C4-2B (cell line): ENCODE measurements around the gene KMT2E.

Experiments
- H3K27ac ChIP-seq: fragments of 450-650 bp; 2 replicates; pipeline ENCODE4 v1.5.1; 2017
- CTCF ChIP-seq: fragments of 450-650 bp; conservative IDR thresholded peaks from 2 replicates; pipeline ENCODE4 v1.5.1; 2017; ENCODE audit warnings: mild to moderate bottlenecking
- ZFX ChIP-seq: fragments of 450-650 bp; IDR thresholded peaks from 2 replicates; pipeline ENCODE4 v1.6.1; 2017

KMT2E gene

GRCh38 chr7:105012503-105013220 lies 1.3 kb upstream of the KMT2E start:
- H3K27ac ChIP-seq, result peak overlapping the region; percentile 95
- TF ChIP-seq CTCF (no peak), ZFX (peak; percentile 13)

GRCh38 chr7:105013221-105013815 lies 687 bp upstream of the KMT2E start:
- TF ChIP-seq ZFX, result no peak
- TF ChIP-seq CTCF, result peak; percentile 65
- H3K27ac ChIP-seq, result peak overlapping the region; percentile 95

- no peak for TF ChIP-seq CTCF
- peak; percentile 66 for TF ChIP-seq ZFX
- peak overlapping the region; percentile 95 for H3K27ac ChIP-seq
Observed at GRCh38 chr7:105014693-105015389, 836 bp downstream of the KMT2E start.

DNA sequence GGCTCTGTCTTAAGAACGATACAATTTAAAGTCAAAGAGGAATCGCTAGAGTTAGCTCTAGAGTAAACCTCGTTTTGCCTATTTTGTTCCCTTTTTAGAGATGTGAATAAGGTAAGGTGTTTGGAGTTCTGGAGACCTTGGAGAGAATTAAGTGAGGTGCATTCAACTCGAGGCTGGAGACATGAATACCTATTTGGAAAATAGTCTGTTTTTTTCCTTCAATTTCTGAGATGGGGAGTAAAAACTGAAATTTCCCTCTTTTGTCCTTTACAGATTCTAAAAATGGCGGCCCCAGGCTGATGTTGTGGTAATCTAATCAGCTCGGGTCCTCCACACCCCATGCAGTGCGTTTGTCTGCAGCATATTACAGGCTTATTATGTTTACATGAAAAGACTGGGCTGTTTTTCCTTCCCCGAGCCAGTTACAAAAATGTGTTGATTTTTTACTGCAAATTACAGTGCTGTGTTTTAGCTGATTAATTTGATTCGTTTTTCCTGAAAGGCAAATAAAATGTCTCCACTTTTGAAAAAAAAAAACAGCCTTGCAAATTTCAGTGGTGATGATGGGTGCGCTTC lies 1.5 kb downstream of the KMT2E start:
- H3K27ac ChIP-seq, result peak overlapping the region; percentile 95
- TF ChIP-seq CTCF (no peak), ZFX (no peak)

DNA sequence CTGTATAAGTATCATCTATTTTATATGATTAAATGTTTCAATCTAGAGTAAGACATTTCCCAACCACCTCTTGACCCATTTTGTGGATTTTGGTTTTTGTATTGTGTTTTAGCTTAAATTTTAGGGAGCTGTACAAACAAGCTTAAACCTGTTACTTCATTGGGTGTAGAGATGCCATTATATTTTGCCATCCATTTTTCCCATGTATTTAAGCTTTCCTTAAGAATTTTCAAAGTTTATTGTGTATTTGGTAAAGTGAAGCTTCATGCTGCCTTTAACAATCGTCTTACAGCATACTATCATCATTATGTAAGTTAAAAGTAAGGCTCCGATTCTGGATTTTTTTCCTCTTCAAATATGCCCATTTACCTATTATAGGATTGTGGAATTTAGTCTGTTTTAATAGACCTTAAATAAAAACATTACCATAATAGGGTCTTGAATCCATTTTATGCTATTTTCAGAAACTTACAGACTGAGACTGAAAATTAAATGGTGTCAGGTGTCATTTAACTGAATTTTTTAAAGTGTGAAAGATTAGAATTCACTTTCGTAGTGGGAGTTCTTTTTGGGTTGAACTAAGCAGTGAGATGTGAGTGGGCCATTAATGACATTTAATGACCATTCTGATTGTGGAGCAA lies 2.2 kb downstream of the KMT2E start:
- no peak overlapping the region for H3K27ac ChIP-seq
- TF ChIP-seq CTCF (no peak), ZFX (no peak)

DNA sequence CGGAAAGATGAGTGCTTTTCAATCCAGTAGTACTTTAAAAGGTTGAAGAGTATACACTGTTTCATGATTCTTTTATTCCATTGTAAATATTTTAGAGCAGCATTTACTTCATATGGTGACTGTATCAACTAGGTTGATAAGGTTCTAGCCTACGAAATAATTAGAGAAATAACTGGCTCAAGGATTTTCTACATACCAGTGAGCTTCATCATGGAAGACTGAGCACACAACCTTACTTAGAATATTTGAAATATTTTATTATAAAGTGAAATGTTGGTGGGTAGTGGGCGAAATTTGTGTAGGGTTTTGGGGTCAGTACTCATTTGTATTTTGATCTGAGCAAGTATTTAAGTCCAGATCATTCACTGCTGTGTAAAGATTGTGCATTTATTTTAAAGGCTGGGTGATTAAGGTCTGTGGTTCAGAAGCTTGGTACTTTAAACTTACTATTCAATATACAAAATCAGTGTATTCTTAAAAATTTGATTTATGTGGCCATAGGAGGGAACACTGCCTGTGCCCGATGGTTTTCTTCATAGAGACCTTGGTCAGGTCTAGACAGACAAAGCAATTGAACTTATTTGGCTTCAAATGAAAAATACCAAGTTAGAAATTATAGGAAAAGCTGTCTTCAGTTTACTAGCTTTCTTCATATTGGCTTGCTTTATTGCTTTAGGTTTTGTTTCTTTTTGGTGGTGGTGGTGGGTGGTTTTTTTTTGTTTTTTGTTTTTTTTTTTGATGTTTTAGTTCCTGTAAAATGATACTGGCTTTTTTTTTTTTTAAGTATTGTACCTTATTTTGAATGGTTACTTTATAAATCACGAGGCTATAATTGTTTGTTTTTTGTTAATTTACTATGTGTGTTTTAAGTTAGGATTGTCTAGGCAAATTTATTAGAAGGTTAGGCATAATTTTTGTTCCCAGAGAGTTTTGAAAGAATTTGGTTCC lies 3.0 kb downstream of the KMT2E start:
- TF ChIP-seq CTCF (no peak), ZFX (no peak)
- H3K27ac ChIP-seq, result no peak overlapping the region
